A549 (cell line): Measurements from ENCODE around the gene M6PR.

ENCODE experiments used
- CHD4 ChIP-seq: fragments of 200-600 bp; sonication (generic); IDR thresholded peaks from 2 replicates; pipeline ENCODE4 v1.6.1; 2016; ENCODE audit warnings: antibody characterized with exemption, mild to moderate bottlenecking, borderline replicate concordance
- CTCF ChIP-seq: fragments of >200 bp; sonication (Bioruptor Twin); formaldehyde crosslinking; IDR thresholded peaks from 3 replicates; pipeline ENCODE4 v1.5.1; 2016
- GATA3 ChIP-seq: IDR thresholded peaks from 2 replicates; pipeline ENCODE4 v1.6.1; 2012; ENCODE audit warnings: borderline replicate concordance
- MAX ChIP-seq: IDR thresholded peaks from 2 replicates; pipeline ENCODE4 v1.6.1; 2012
- NPAS2 ChIP-seq: fragments of 250-450 bp; sonication (Bioruptor Pico); IDR thresholded peaks from 2 replicates; pipeline ENCODE4 v1.8.0; 2022; ENCODE audit warnings: mild to moderate bottlenecking, moderate library complexity, borderline replicate concordance
- POLR2A ChIP-seq: IDR thresholded peaks from 2 replicates; pipeline ENCODE4 v1.6.1; 2012; ENCODE audit warnings: mild to moderate bottlenecking, low read length
- RAD21 ChIP-seq, 2 experiments: fragments of >200 bp in 1 of 2; sonication (Bioruptor Twin) in 1 of 2; formaldehyde crosslinking in 1 of 2; IDR thresholded peaks in 1 of 2; conservative IDR thresholded peaks in 1 of 2; 2 replicates in 1 of 2; 3 replicates in 1 of 2; pipeline ENCODE4 v1.6.1; 2012 to 2018; ENCODE audit warnings: inconsistent platforms in 1 of 2
- REST ChIP-seq: fragments of 200-600 bp; sonication (generic); IDR thresholded peaks from 2 replicates; pipeline ENCODE4 v1.6.1; 2016; ENCODE audit warnings: antibody characterized with exemption, mild to moderate bottlenecking, moderate library complexity

GRCh38 chr12:8906266-8907180, 42.9 kb downstream of the M6PR start:
- TF ChIP-seq CTCF (no peak), MAX (no peak), NPAS2 (CRISPR knock-in tag) (no peak), RAD21 (conservative IDR thresholded peaks at IDR 0.05 in 1 of 2, IDR thresholded peaks at IDR 0.05 in 1 of 2) (no peak), POLR2A (no peak), CHD4 (no peak), GATA3 (no peak), REST (no peak)
